Activated naive CD4-positive, alpha-beta T cell treated with anti-CD3 and anti-CD28 coated beads for 36 hours (primary cell): ENCODE results near the gene MYH7B. TPM values are rescaled to one million over a fixed set of nuclear protein-coding genes. Genes with fewer than 3 reads are reported as not detected.

Experiments used
- CTCF ChIA-PET: fragments of 350-600 bp; sonication (Branson Sonifier 250); formaldehyde crosslinking; loops from one replicate; lab custom pipeline; 2021; ENCODE audit warnings: antibody characterized with exemption; lab: Charles Lee
- DNase-seq: peaks from one replicate; pipeline ENCODE4 v3.0.0-alpha.2; 2020
- H3K27ac Mint-ChIP-seq: one replicate; pipeline ENCODE4 v1.8.0; 2021; ENCODE audit warnings: mild to moderate bottlenecking, mixed read lengths
- H3K27me3 Mint-ChIP-seq: one replicate; pipeline ENCODE4 v1.8.0; 2021; ENCODE audit warnings: low read depth, mixed read lengths
- H3K36me3 Mint-ChIP-seq: one replicate; pipeline ENCODE4 v1.8.0; 2021; ENCODE audit warnings: low read depth, mixed read lengths
- H3K4me1 Mint-ChIP-seq: one replicate; pipeline ENCODE4 v1.8.0; 2021; ENCODE audit warnings: low read depth, mixed read lengths
- H3K4me3 Mint-ChIP-seq: one replicate; pipeline ENCODE4 v1.8.0; 2021; ENCODE audit warnings: mild to moderate bottlenecking, moderate library complexity, mixed read lengths
- H3K9me3 Mint-ChIP-seq: one replicate; pipeline ENCODE4 v1.8.0; 2021; ENCODE audit warnings: mixed read lengths
- intact Hi-C: fragments of 100-400 bp; cut with micrococcal nuclease; formaldehyde crosslinking; loops from one replicate; pipeline ENCODE4 v1.15.1; 2023
- total RNA-seq, 2 experiments: library from RNA; stranded (reverse); gene quantifications; one replicate each; pipeline ENCODE4 v1.2.3, GENCODE V29; 2021

Gene MYH7B
- total RNA-seq, 2 experiments from 2014 or later, result 0.20 to 0.86 TPM

DNA sequence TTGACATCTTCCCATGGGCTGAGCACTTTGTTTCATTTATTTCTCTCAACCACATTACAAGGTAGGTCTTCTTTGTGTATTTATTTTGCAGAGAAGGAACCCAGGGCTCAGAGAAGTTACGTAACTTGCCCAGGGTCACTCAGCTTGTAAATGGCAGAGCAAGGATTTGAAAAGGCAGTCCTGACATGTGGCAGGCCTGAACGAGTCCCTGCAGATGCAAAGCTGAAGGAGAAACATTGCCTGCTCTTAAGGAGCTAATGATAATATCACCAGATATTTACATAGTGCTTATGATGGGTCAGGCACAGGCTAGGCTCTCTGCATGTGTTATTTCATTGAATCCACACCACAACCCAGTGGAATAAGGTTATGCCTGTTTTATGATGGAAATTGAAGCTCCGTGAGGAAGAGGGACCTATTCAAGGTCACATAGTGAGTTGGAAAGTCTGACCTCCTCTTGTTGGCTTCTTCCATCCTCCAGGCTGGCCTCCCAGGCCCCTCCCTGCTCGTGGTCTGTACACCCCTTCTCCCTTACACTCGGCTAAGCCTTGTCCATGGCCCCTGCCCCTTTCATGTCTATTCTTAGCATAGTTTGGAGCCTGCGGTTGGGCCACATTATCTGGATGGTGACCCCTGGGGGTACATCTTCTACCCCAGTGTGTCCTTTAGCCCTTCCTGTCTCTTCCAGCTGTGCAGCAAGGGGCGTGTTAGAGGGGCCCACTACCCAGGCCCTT, 12.5 kb downstream of the MYH7B start:
- H3K27me3 Mint-ChIP-seq, result no peaks in the 10 kb centered on the region
- no peak overlapping the region for H3K4me3 Mint-ChIP-seq
- no peaks in the 10 kb centered on the region for H3K36me3 Mint-ChIP-seq
- H3K4me1 Mint-ChIP-seq, result no peaks in the 10 kb centered on the region
- intact Hi-C loops, result no loop called here
- no peak for DNase-seq
- CTCF ChIA-PET, result no interaction called here
- H3K27ac Mint-ChIP-seq, result no peak overlapping the region
- no peaks in the 10 kb centered on the region for H3K9me3 Mint-ChIP-seq

DNA sequence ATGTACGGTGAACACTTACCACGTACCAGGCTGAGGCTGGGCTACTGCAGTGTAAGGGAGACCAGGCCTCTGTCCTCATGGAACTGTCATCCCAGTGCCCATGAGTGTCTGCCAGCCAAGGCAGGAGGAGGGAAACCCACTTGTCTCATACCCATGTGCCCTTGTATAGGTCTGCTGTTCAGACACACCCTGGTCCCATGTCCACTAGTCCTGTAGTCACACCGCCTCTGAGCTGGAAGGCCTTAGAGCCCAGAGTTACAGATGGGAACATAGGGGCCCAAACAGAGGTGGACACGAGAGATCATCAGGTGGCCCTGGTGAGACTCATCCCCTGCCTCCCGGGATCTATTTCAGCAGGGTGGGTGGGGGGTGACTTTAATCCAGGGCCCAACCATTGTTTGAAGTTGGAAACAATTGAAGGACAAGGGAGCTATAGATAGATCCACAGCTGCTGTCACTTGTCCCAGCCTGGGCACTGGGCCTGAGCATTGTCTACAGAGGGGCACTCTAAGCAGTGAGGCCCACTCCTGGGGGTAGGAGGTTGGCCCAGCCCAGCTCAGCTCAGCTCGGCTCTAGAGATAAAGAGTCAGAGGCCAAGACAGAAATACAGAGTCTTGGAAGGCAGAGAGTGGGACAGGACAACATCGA, 14.6 kb downstream of the MYH7B start:
- Mint-ChIP-seq H3K27me3 (no peaks in the 10 kb centered on the region), H3K9me3 (no peaks in the 10 kb centered on the region), H3K4me1 (no peaks in the 10 kb centered on the region), H3K36me3 (no peaks in the 10 kb centered on the region), H3K4me3 (no peak overlapping the region), H3K27ac (no peak overlapping the region)
- no peak for DNase-seq
- CTCF ChIA-PET, result no interaction called here
- intact Hi-C loops, result no loop called here

DNA sequence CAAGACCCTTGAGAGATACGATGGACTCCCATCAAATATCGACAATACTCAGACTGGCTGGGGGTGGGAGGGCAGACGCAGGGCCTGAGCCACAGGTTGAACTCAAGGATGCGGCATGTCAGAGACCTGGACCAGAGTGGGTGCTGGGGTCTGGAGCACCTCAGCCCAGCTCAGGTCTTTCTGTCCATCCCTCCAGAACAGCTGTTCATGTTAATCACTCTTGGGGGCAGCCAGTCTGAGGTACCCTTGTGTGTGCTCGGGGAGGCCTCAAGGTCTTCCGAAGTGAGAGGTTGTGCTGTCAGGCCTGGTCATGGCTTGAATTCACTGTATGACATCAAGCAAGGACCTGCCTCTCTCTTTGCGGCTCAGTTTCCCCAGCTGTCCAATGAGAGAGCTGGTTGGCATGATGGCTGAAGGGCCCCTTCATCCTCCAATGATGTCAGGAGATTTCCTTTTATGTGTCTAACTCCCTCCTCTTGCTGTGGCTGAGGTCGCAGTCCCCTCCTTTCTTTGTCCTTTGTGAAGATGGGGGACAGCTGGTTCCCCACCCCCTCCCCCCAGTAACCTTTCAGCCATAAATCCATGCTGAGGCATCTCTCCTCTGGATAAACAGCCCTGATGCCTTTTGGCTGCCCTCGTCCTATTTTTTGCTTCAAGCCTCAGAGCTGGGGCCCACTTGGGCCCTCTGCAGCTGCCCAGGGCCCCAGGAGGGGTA, 15.3 kb downstream of the MYH7B start:
- Mint-ChIP-seq H3K4me3 (no peak overlapping the region), H3K27ac (no peak overlapping the region), H3K36me3 (no peaks in the 10 kb centered on the region), H3K27me3 (no peaks in the 10 kb centered on the region), H3K9me3 (no peaks in the 10 kb centered on the region), H3K4me1 (no peaks in the 10 kb centered on the region)
- CTCF ChIA-PET, result no interaction called here
- no peak for DNase-seq
- intact Hi-C loops, result no loop called here

DNA sequence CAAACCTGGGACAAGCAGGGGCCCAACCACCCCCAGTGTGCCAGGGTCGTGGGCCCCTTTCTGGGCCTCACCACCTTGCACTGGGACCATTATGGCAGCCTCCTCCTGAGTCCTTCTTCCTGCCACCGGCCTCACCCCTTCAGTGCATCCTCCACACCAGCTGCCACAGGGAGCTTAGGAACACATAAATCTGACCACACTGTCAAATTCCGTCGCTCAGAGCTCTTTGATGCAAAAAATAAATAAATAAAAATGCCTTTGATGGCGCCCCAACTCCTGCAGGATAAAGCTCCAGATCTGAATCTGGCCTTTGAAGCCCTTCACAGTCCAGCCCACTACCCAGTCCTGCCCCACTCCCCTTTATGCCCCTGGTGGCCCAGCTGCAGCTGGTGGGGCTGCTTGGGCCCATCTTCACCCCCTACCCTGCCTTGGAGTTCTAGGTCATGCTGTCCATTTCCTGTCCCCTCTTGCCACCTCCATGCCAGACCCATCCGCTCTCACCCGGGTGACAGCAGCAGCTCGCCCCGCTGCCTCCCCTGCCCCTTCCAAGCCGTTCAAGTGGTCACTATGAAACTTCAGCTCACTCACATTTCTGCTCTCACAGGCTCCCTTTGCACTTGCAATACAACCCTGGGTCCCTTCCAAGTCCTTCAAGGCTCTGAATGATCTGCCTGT, 16.0 kb downstream of the MYH7B start:
- Mint-ChIP-seq H3K4me1 (no peaks in the 10 kb centered on the region), H3K4me3 (no peak overlapping the region), H3K36me3 (no peaks in the 10 kb centered on the region), H3K9me3 (no peaks in the 10 kb centered on the region), H3K27me3 (no peaks in the 10 kb centered on the region), H3K27ac (no peak overlapping the region)
- CTCF ChIA-PET, result interaction anchor here (0.5 to 1.3 kb wide), 2 partner anchors 16 to 201 kb away, joined by 3 read pairs; no protein-coding TSS in a partner anchor
- DNase-seq, result no peak
- intact Hi-C loops, result no loop called here

DNA sequence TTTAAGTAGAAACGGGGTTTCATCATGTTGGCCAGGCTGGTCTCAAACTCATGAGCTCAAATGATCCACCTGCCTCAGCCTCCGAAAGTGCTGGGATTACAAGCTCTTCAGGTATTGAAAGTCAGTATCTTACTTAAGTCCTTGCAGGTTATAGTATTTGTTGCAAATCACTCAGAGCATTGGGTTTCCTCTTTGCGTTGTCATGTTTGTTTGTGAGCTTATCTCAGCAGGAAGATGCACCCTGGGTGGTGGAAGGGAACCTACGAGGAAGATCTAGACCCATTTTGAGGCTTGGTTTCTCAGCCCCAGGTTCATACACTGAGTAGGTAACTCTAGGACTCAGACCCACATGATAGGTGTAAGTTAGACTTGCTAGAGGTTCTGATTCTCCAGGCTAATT, 18.6 kb downstream of the MYH7B start:
- no peaks in the 10 kb centered on the region for H3K36me3 Mint-ChIP-seq
- CTCF ChIA-PET, result interaction anchor here (0.6 to 1.2 kb wide), 3 partner anchors 43 to 330 kb away, joined by 3 to 4 read pairs (median 3); no protein-coding TSS in a partner anchor
- H3K4me1 Mint-ChIP-seq, result no peaks in the 10 kb centered on the region
- no peaks in the 10 kb centered on the region for H3K9me3 Mint-ChIP-seq
- no peak for DNase-seq
- H3K27me3 Mint-ChIP-seq, result no peaks in the 10 kb centered on the region
- no peak overlapping the region for H3K27ac Mint-ChIP-seq
- H3K4me3 Mint-ChIP-seq, result no peak overlapping the region
- intact Hi-C loops, result no loop called here

DNA sequence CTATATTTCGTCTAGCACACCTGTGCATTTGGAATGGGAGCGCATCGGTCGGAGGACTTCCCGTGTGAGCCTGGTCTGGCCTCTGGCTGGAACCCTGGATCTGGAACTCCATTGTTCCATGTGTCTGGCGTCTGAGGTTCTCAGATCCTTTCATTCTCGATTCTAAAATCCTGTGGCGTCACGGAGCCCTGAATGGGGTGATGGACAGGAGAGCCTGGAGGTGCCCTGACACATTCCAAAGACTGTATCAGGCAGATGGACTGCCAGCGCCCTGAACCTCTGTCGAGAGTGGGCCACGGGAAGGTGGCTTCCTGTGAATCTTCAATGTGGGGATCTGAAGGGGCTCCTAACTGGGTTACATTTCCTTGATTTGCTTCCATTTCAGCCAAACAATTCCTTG, 20.6 kb downstream of the MYH7B start:
- Mint-ChIP-seq H3K4me1 (no peaks in the 10 kb centered on the region), H3K9me3 (no peaks in the 10 kb centered on the region), H3K4me3 (no peak overlapping the region), H3K27ac (no peak overlapping the region), H3K36me3 (no peaks in the 10 kb centered on the region), H3K27me3 (no peaks in the 10 kb centered on the region)
- no peak for DNase-seq
- intact Hi-C loops, result no loop called here
- CTCF ChIA-PET, result no interaction called here

DNA sequence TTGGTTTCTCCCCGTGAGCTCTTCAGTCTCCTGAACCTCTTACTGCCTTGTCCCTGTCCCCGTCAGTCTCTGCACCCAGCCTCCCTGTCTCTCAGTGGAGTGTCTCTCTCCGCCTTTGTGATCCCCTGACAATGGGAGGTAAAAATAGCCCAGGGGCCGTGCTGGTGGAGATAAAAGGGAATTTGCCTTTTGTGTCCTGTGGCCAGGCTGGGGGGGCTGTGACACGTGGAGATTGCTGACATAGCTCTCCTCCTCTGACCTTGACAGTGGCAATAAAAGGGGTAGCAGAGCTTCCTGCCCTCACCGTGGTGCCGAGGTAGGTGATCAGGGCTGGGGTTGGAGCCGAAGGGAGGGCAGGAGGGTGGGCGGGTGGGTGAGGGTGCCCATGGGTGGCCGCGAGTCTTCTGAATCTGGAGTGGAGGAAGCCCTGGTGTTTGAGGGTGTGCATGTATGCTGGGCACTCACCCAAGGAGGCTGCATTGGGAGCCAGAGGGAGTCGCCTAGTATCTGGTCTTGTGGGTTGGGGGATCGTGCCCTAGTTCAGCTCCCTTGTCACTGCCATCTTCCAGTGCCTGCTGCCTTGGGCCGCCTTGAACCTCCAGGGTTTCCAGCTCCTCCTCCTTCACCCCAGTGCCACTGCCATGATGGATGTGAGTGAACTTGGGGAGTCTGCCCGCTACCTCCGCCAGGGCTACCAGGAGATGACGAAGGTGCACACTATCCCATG, 21.9 kb downstream of the MYH7B start:
- no peak overlapping the region for H3K27ac Mint-ChIP-seq
- DNase-seq, result no peak
- intact Hi-C loops, result no loop called here
- CTCF ChIA-PET, result interaction anchor here (0.7 kb wide), 1 partner anchor 103 kb away, joined by 3 read pairs; no protein-coding TSS in a partner anchor
- H3K27me3 Mint-ChIP-seq, result no peaks in the 10 kb centered on the region
- H3K4me1 Mint-ChIP-seq, result no peaks in the 10 kb centered on the region
- no peaks in the 10 kb centered on the region for H3K9me3 Mint-ChIP-seq
- H3K36me3 Mint-ChIP-seq, result no peaks in the 10 kb centered on the region
- H3K4me3 Mint-ChIP-seq, result no peak overlapping the region

DNA sequence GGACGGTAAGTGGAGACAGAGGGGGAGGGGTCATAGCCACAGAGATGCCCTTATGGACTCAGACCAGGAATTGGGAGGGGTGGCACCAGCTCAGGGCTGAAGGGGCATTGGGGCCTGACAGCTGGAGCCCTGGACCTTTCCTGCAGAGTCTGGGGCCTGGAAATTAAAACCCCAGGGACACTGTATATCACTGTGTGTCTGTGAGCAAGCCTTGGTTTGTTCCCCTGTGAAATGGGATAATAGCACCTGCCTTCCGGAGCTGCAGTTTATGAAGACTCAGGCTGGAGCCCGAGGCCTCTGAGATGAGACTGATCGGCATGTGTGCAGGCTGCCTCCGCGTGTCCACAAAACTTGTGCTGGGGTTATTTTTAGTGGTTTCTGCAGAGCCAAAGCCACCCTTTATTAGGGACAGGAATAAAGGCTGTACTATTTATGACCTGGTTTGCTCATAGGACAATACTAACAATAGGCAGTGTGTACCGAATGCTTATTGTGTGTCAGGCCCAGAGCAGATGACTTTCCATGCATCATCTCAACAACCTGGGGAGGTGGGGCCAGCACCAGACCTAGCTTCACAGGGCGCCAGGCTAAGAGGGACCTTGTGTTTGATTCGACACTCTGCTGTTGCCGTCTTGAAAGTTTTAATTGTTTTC, 22.6 kb downstream of the MYH7B start:
- Mint-ChIP-seq H3K4me3 (no peak overlapping the region), H3K36me3 (no peaks in the 10 kb centered on the region), H3K27me3 (no peaks in the 10 kb centered on the region), H3K9me3 (no peaks in the 10 kb centered on the region), H3K27ac (no peak overlapping the region), H3K4me1 (no peaks in the 10 kb centered on the region)
- intact Hi-C loops, result no loop called here
- DNase-seq, result no peak
- CTCF ChIA-PET, result interaction anchor here (0.5 to 0.7 kb wide), 2 partner anchors 103 to 145 kb away, joined by 3 to 4 read pairs; no protein-coding TSS in a partner anchor

DNA sequence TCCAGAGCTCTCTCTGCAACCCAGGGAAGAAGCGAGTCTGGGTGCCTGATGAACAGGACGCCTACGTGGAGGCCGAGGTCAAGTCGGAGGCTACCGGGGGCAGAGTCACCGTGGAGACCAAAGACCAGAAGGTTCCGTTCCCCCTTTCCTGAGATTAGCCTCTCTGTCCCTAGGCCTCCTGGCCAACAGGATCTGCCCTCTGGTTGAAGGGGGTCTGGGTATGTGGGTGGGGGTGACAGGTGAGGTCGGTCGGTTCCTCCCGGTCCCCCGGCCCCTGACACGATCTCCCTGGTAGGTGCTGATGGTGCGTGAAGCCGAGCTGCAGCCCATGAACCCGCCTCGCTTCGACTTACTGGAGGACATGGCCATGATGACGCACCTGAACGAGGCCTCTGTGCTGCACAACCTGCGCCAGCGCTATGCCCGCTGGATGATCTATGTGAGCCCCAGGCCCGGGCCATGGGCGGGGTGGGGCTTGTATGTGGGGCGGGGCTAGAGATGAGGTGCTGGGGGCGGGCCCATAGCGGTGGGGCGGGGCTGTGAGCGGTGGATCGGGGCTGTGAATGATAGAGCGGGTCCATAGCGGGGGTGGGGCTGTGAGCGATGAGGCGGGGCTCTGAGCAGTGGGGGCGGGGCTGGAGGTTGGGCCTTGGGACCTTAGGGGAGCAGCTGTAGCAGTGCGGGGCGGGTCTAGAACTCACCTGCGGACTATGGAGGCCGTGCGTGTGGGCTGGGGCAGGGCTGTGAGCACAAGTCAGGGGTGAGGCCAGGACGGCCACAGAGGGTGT, 23.9 kb downstream of the MYH7B start:
- no peak overlapping the region for H3K27ac Mint-ChIP-seq
- H3K9me3 Mint-ChIP-seq, result no peaks in the 10 kb centered on the region
- no peaks in the 10 kb centered on the region for H3K4me1 Mint-ChIP-seq
- no peaks in the 10 kb centered on the region for H3K27me3 Mint-ChIP-seq
- CTCF ChIA-PET, result interaction anchor here (1.0 kb wide), 1 partner anchor 145 kb away, joined by 3 read pairs; no protein-coding TSS in a partner anchor
- no peak overlapping the region for H3K4me3 Mint-ChIP-seq
- DNase-seq, result no peak
- no peaks in the 10 kb centered on the region for H3K36me3 Mint-ChIP-seq
- intact Hi-C loops, result no loop called here

DNA sequence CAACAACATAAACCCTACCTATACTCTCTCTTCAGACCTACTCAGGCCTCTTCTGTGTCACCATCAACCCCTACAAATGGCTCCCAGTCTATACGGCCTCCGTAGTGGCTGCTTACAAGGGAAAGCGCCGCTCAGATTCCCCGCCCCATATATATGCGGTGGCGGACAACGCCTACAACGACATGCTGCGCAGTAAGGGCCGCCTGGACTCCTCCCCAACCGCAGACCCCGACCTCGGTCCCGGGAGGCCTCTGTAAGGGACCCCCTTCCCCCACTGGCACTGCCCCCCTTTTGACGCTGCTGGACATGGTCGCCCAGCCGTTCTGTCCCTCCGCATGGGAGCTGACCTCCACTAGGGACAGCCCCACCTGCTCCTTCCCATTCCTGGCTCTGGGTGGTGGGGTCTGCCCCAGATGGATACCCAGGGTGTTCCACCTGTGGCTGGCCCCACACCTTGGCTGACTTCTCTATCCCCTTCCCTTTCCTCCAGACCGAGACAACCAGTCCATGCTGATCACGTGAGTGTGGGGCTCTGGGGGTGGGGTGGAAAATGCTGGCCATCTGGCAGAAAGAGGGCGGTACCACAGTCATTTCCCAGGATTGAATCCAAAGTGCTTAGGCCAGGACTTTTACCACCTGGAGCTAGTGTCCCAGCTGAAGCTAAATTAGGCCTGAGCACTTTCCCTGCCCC, 25.0 kb downstream of the MYH7B start:
- CTCF ChIA-PET, result no interaction called here
- no peaks in the 10 kb centered on the region for H3K27me3 Mint-ChIP-seq
- H3K4me1 Mint-ChIP-seq, result no peaks in the 10 kb centered on the region
- H3K36me3 Mint-ChIP-seq, result no peaks in the 10 kb centered on the region
- intact Hi-C loops, result no loop called here
- H3K27ac Mint-ChIP-seq, result no peak overlapping the region
- H3K9me3 Mint-ChIP-seq, result no peaks in the 10 kb centered on the region
- H3K4me3 Mint-ChIP-seq, result no peak overlapping the region
- DNase-seq, result no peak
